ENCODE data around the gene CARD11.

- TF ChIP-seq CTCF (IDR thresholded peaks at IDR 0.05; ENCODE audit: insufficient read depth, low read length), result no peak
- no peak for TF ChIP-seq SPI1 (IDR thresholded peaks at IDR 0.05; ENCODE audit: borderline replicate concordance, low read depth)
Observed at GRCh38 chr7:3083350-3083749, 39.7 kb upstream of the CARD11 start.

Data from HL-60 (cell line).